HG03439 (cell line): ENCODE results near the gene NR3C2.
"Not testable (repeated sequence)": the region's sequence is repeated elsewhere in the genome, so short reads cannot be mapped to it uniquely, and the experiment has no call there.

Experiments used
- ATAC-seq: cut with Tn5 transposase; IDR thresholded peaks from one replicate; pipeline ENCODE4 v1.9.1; 2021; ENCODE audit warnings: mild to moderate bottlenecking, moderate library complexity; ENCODE audit not compliant: unreplicated experiment

The NR3C2 gene

GRCh38 chr4:148083073-148083472, 359.1 kb downstream of the NR3C2 start:
- not testable (repeated sequence) for ATAC-seq

- no peak for ATAC-seq
These were observed 360.5 kb downstream of the NR3C2 start for GRCh38 chr4:148081745-148082144.

GRCh38 chr4:148081267-148081666, 360.9 kb downstream of the NR3C2 start:
- no peak for ATAC-seq

- ATAC-seq = no peak
These were observed 362.3 kb downstream of the NR3C2 start for GRCh38 chr4:148079961-148080360.

- ATAC-seq = no peak
These were observed 364.2 kb downstream of the NR3C2 start for GRCh38 chr4:148078061-148078460.

- no peak for ATAC-seq
These were observed 364.6 kb downstream of the NR3C2 start for GRCh38 chr4:148077581-148077980.

- ATAC-seq = no peak
These were observed 365.2 kb downstream of the NR3C2 start for GRCh38 chr4:148076964-148077363.

- no peak for ATAC-seq
These were observed 366.8 kb downstream of the NR3C2 start for GRCh38 chr4:148075438-148075837.

GRCh38 chr4:148074462-148074861, 367.8 kb downstream of the NR3C2 start:
- no peak for ATAC-seq

GRCh38 chr4:148073349-148073748, 368.9 kb downstream of the NR3C2 start:
- ATAC-seq = no peak

GRCh38 chr4:148072789-148073188, 369.4 kb downstream of the NR3C2 start:
- no peak for ATAC-seq

GRCh38 chr4:148071009-148071408, 371.2 kb downstream of the NR3C2 start:
- no peak for ATAC-seq

- ATAC-seq = no peak
These were observed 372.4 kb downstream of the NR3C2 start for GRCh38 chr4:148069895-148070178.

GRCh38 chr4:148069086-148069894, 372.9 kb downstream of the NR3C2 start:
- no peak for ATAC-seq

GRCh38 chr4:148068065-148068911, 373.9 kb downstream of the NR3C2 start:
- no peak for ATAC-seq

- ATAC-seq = no peak
These were observed 374.8 kb downstream of the NR3C2 start for GRCh38 chr4:148067301-148067916.

- ATAC-seq = no peak
These were observed 377.1 kb downstream of the NR3C2 start for GRCh38 chr4:148065075-148065474.

GRCh38 chr4:148064451-148064850, 377.8 kb downstream of the NR3C2 start:
- ATAC-seq = no peak

GRCh38 chr4:148062301-148062950, 379.8 kb downstream of the NR3C2 start:
- no peak for ATAC-seq

- no peak for ATAC-seq
These were observed 380.4 kb downstream of the NR3C2 start for GRCh38 chr4:148061795-148062194.

- ATAC-seq = no peak
These were observed 381.1 kb downstream of the NR3C2 start for GRCh38 chr4:148061141-148061481.
